ENCODE results near the gene UBR3.

UBR3 gene

DNA sequence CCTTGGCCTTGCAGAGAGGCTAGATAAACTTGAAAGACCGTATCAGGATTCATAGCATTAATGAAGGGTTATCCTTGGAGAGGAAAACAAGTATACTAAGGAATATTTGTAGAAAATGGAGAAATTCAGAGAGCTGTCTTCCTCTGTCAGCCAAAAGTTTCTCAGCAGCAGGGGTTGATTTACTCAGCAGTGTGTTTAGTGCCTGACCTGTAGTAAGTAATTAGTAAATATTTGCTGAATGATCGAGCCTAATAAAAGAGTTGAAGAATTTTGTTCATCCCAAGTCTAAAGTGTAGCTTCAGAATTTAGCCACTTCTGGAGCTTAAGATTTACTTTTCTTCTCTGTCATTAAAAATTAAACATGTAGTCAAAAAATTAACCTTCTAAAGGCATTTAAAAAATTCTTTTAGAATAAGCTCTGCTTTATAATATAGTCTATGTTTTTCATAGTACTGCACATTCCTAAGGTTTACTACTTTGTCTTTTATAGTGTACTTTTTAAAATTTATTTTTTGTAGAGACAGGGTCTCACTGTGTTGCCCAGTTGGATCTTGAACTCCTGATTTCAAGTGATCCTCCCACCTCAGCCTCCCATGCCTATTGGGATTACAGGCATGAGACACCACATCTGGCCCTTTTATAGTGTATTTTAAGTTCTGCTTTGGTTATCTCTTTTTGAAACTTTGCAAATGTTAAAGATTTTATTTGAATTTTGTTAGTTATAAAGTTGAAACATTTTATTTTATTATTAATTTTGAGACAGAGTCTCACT lies 212.3 kb downstream of the UBR3 start:
- DNase-seq (ENCODE audit: low read depth, low spot score) = no peak

DNA sequence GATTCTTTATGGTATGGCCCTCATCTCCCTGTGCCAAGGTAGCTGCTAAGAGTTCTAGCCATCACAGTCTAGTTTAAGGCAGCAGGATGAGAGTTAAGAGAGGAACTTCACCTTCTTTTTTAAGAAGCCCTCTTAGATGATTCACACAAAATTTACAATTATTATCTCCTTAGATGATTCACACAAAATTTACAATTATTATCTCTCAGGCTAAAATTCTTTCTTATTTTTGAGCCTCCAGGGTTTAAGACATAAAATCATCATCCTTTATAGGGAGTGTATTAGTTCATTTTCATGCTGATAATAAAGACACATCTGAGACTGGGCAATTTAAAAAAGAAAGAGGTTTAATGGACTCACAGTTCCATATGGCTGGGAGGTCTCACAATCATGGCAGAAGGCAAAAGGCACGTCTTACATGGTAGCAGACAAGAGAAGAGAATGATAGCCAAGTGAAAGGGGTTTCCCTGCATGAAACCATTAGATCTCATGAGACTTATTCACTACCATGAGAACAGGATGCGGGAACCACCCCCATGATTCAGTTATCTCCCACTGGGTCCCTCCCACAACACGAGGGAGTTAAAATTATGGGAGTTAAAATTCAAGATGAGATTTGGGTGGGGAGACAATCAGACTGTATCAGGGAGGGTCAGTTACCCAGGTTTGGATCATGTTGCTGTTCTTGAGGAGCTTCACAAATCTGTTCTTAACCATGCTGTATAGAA lies 217.7 kb downstream of the UBR3 start:
- no peak for DNase-seq (ENCODE audit: low read depth, low spot score)

DNA sequence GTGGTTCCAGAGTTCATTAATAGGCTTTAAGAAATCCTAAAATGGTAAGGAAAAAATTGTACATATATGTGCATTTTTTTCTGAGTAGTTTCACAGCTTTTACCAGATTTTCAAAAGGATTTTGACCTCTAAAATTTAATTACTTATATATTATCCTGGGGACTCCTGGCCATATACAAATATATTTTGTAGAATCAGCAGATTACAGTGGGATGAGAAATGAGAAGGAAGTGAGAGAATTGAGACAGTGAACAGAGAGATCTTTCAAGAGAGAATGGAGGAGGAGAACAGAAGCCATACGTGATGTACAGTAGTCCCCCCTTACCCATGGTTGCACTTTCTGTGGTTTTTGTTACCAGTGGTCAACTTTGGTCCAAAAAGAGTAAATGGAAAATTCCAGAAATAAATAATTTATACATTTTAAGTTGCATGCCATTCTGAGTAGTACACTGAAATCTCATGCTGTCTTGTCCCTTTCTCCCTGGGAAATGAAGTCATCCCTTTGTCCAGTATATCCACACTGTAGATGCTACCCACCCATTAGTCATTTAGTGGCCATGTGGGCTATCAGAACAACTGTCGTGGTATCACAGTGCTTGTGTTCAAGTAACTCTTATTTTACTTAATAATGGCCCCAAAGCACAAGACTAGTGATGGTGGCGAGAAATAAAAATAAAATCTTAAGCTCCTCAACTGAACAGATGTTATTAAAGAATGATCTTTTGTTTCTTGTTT lies 220.2 kb downstream of the UBR3 start:
- no peak for DNase-seq (ENCODE audit: low read depth, low spot score)

DNA sequence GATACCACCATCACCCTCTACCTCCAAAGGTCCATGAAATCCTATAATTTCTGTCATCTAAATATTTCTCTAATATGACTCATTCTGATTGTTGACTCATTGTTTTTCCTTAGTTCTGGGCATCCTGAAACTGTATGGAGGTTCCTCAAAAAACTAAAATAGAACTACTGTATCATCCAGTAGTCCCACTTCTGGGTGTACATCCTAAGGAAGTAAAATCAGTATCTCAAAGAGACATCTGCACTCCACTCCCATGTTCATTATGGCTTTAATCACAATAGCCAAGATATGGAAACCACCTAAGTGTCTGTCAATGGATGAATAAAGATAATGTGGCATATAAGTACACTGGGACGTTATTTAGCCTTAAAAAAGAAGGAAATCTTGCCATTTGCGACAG lies 224.9 kb downstream of the UBR3 start:
- DNase-seq (ENCODE audit: low read depth, low spot score) = no peak

DNA sequence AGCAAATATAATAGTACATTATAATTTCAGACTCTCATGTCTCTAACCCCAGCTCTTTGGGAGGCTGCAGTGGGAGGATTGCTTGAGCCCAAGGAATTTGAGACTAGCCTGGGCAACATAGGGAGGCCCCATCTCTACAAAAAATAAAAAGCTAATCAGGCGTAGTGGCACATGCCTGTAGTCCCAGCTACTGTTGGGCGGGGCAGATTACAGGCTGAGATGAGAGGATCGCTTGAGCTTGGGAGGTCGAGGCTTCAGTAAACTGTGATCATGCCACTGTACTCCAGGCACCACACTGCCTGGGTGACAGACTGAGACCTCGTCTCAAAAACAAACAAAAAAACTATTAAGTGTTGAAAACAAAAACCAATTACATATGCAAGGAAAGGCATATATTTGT lies 227.7 kb downstream of the UBR3 start:
- DNase-seq (ENCODE audit: low read depth, low spot score) = no peak

DNA sequence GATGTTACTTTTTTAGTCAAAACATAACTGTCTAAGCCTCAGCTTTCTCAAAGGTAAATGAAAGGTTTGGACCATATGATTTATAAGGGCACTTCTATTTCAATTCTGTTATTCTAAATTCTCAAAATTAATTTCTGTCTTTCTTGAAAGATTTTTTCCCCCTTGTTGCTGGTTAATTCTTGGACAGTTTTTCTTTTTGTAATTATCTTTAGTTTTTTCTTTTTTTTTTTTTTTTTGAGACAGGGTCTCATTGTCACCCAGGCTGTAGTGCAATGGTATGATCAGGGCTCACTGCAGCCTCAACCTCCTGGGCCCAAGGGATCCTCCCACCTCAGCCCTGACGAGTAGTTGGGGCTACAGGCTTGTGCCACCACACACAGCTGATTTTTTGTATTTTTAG lies 229.6 kb downstream of the UBR3 start:
- no peak for DNase-seq (ENCODE audit: low read depth, low spot score)

DNA sequence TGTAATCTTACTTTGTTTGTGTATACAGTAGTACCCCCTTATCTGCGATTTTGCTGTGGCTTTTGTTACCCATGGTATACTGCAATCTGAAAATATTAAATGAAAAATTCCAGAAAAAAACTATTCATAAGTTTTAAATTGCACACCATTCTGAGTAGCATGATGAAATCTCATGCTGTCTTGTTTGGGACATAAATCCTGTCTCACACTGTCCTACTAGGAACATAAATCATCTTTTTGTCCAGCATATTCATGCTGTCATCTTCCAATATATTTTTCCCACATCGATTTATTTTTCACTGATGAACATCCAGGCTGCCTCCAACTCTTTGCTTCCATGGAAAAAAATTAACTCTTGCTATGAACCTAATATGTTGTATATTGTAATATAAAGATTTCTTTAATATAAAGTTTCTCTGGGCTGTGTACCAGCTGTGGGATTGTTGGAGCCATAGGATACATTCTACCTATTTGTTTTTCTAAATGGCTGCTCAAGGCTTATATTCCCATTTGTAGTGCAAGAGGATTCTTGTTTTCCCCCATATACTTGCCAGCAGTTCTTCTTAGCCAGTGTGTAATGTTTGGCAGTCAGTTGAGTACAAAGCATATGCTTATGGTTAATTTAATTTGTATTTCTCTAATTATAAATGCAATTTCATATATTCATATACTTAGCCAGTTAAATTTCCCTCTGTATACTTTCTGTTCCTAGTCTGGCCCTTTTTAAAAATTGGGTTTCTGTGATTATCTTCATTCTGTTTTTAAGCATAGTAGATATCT lies 236.4 kb downstream of the UBR3 start:
- no peak for DNase-seq (ENCODE audit: low read depth, low spot score)

DNA sequence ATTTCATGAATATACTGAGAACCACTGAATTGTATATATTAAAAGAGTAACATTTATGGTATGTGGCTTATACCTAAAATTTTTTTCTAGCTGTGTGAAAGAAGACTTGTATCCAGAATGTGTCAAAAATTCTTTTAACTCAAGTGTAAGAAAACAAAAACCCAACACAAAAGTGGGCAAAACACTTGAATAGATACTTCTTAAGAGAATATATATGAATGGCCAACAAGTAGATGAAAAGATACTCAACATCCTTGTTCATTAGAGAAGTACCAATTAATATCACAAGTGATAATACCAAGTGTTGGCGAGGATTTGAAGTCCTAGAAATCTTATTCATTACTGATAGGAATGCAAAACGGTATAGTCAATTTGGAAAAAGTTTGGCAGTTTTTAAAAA lies 243.5 kb downstream of the UBR3 start:
- DNase-seq (ENCODE audit: low read depth, low spot score) = no peak

DNA sequence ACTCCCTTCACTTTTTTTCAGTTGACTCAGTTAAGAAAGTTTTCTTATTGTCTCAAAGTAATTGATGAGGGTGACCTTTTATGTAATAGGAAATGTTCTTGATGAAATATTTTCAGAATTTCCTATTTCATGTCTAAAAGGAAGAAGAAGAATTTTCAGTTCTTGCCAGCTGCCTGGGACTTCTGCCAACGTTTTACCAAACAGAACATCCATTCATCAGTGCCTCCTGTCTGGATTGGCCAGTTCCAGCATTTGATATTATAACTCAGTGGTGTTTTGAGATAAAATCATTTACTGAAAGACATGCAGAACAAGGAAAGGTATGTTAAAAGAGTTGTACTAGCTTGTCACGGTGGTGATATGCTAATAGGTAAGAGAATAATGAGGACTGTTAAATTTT lies 246.0 kb downstream of the UBR3 start:
- no peak for DNase-seq (ENCODE audit: low read depth, low spot score)

DNA sequence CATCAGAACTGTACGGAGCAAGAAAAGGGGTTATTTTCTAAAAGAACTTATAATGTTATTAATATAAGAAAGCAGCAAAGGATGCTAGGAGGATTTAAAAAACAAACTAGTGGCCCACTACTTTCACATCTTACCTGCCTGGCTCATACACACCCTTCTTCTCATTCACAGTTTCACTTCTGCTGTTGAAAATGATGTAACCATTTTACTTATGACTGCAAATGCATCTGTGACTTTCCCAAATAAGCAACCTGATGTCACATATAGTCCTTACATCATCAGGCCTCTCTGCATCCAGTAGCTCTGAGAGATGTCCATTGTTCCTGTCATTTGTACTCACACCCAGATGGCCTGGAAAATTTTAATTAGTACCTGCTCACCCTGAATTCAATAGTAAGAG lies 248.9 kb downstream of the UBR3 start:
- no peak for DNase-seq (ENCODE audit: low read depth, low spot score)

DNA sequence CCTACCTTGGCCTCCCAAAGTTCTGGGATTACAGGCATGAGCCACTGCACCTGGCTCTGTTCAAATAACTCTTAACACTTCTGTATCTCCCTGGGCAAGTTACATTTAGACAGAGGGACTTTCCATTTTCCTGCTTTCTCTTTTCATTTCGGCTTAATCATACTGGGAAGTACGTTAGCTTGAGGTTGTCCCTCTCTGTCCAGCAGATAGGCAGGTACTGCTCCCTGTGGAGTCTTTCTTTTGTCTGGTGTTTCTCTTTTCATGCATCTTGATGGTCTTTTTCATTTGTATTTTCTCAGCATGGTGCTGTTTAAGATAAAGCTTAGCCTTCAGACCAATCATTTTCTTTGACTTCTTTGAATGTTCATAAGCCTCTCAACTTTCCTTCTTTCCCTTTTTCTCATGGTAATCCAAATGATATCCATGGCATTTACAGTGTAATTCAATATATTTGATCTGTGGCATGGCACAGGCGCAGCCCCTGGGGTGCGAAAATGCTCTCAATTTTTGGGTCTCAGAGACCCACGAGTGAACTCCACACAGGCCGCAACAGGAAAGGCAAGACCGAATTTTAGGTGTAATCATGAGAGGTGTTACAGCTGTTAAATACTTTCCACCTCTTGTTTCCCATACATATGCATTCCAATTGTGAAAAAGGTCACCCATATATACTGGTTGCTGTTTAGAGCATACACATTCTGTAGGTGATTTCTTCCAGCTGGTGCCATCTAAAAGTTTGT lies 250.7 kb downstream of the UBR3 start:
- DNase-seq (ENCODE audit: low read depth, low spot score) = no peak

DNA sequence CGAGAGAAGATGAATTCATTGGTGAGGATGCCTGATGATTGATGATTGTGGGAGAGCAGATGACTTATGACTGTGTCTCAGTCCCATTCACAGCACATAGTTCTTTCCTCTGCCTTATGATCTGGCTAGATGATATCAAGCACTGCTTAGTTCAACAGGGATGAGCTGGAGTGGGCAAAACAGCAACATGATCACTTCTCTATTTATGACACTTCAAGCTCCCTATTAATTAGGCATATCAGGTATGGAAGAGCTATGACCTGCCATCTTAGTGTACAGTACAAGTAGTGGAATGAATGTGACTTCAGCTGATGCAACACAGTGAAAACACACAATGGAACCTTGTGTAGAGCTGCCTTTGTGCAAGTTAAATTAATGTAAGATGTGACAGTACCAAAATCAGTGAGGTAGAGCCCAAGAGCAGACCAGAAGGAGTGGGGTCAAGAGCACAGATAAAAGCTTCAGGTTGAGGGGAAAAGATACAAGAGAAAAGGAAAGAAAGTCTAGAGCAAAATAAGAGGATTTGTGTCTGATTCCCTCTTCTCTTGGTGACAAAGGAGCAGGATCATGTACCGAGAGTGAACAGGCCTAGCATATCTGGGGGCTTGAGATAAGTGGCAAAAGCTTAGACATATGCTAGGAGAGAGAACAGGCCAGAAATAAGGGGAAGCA lies 257.7 kb downstream of the UBR3 start:
- no peak for DNase-seq (ENCODE audit: low read depth, low spot score)

DNA sequence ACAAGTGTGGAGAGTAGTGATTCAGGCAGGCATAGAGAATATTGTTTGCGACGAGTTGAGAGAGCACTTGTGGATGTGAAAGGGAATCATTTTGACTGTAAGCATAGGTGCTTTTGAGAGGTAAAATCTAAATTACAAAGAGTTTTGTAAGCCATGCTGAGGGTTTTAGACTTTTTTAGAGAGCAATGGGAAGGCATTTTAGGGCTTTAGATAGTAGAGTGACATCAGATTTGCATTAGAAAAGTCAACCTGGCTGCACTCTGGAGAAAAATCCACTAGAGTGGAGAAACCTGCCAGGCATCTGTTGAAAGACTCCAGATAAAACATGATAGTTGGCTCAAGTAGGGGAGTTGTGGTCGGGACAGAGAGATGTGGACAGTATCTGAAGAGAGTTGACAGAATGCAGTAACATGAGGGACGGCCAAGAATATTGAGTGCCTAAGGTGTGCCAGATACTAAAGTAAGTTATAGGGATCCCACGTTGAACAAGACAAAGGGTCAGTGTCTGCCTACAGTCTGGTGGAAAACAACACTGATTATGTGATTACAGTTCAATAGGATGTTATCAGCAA lies 258.9 kb downstream of the UBR3 start:
- DNase-seq (ENCODE audit: low read depth, low spot score) = no peak

DNA sequence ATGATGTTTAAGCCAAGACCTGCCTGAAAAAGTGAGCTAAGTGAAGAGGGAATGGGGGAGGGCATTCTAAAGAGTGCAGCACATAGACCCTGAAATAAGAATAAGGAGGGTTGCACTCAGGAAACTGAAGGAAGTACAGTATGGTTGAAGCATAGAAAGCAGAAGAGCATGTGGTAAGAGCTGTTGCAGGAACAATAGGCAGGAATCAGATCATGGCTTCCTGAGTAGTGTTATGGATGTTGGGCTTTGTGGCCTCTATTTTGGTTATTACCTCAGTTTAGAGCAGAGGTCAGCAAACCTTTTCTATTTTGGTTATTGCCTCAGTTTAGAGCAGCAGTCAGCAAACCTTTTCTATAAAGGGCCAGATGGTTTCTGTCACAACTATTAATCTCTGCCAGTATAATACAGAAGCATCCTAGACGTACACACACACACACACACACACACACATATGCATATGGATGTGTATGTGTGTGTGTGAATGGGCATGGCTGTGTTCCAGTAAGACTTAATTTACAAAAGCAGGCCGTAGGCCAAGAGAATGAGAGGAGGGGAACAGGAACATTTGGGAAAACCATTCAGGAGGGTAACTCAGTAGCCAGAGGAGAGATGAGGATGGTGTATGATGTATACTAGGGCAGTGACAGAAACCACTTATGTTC lies 259.6 kb downstream of the UBR3 start:
- DNase-seq (ENCODE audit: low read depth, low spot score) = no peak

DNA sequence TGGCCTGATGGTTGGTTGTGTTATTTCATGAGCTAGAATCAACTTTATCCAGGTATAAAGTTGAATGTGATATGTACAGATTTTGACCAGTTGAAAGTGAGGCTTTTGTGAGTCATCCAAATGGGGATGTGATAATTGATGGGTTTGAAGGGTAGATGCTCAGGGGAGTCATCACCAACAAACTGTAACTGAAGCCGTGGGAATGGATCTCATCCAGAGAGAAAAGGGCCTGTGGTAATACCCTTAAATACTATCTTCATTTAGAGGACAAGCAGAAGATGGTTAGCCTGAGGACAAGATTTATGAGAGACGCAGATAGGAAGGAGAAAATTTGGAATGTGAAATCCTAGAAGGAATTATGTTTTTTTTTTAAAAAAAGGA lies 260.1 kb downstream of the UBR3 start:
- no peak for DNase-seq (ENCODE audit: low read depth, low spot score)

DNA sequence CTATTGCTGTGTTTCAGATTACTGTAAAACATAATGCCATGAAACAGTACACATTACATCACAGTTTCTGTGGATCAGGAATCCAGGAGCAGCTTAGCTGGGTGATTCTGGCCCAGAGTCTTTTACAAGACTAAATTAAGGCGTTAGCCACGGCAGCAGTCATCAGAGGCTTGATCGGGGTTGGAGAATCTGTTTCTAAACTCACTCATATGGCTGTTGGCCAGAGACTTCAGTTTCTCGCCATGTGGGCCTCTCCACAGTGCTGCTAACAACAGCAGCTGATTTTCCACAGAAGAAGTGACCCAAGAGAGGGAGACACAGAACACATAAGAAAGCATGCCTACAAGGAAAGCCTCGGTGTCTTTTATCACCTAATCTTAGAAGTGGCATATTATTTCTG lies 261.5 kb downstream of the UBR3 start:
- no peak for DNase-seq (ENCODE audit: low read depth, low spot score)

DNA sequence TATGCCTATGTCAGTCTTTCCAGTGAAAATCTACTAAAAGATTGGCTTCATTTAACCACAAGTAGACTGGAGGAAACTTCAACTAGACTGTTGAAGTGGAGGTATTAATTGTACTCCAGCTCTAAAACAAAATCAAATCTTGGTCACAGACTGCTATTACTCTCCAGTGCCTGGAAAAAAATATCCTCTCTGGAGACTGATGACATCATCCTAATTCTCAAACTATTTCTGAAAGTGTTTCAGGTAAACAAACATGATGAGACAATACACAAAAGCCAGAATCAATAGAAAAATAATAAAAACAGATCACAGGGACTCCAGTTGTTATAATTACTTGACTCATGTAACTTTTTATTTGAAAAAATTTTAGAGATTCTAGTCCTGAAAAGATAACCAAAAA lies 263.0 kb downstream of the UBR3 start:
- no peak for DNase-seq (ENCODE audit: low read depth, low spot score)

DNA sequence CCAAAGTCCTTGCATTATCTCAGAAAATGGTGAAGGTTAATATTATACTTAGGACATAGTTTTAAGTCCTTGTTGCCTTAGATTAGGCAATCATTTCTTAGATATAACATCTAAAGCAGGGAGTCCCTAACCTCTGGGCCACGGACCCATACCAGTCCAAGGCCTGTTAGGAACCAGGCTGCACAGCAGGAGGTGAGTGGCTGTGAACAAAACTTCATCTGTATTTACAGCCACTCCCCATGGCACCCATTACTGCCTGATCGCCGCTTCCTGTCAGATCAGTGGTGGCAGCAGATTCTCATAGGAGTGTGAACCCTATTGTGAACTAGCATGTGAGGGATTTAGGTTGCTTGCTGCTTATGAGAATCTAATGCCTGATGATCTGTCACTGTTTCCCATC lies 264.2 kb downstream of the UBR3 start:
- no peak for DNase-seq (ENCODE audit: low read depth, low spot score)

DNA sequence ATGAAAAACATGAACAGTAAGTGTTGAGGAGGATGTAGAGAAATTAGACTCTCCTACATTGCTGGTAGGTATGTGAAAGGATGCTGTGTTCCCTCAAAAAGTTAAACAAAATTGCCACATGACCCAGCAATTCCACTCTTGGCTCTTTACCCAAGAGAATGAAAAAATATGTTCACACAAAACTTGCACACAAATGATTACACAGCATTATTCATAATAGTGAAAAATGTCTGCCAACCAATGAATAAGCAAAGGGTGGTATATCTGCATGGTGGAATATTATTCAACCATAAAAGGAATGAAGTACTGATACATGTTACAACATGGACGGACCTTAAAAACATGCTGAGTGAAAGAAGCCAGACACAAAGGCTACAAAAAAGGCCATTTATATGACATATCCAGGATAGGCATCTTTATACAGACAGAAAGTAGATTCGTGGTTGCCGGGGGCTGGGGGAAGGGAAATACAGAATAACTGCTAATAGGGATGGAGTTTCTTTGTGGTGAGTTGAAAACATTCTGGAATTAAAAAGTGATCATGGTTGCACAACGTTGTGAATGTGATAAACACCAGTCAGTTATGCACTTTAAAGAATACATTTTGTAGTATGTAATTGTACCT lies 265.3 kb downstream of the UBR3 start:
- no peak for DNase-seq (ENCODE audit: low read depth, low spot score)
